NCI-H345 (cell line): ENCODE measurements around the gene HECW1.
"Not testable (repeated sequence)": the region's sequence is repeated elsewhere in the genome, so short reads cannot be mapped to it uniquely, and the experiment has no call there.

Source experiments
- DNase-seq: peaks from one replicate; lab custom pipeline; 2025; lab: John Stamatoyannopoulos, UW

The HECW1 gene

DNA sequence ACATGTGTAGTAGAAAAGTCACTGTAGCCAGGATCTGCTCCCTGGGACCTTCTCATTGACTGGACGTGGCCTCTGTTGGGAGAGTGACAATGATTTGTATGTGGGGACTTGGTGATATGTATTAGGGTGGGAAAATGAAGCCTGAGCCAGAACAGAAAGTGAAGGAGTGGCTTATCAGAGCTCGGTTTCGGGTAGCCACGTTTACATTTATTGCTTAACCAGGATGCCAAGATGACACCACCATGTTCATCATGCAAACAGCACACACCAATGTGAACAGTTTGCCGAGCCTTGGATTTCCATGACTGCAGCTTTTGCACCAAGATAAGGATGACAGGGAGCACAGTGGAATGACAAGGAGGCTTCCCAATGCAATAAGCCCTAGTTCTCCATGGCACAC, 357.7 kb downstream of the HECW1 start:
- no peak for DNase-seq

DNA sequence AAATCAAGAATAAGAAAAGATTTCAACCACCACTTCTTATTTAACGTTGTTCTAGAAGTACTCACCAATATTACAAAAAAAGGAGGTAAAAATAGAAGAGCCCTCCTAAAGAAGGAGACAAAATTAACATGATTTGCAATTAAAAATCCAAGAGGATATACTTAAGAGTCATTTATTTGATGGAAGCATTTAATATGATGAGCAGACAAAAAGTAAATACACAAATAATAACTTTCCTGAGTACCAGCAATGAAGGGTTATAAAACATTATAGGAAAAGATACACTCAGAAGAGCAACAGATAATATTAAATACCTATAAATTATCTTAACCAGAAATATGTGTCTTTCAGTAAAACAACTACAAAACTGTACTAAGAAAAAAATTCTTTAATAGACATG, 363.5 kb downstream of the HECW1 start:
- no peak for DNase-seq

DNA sequence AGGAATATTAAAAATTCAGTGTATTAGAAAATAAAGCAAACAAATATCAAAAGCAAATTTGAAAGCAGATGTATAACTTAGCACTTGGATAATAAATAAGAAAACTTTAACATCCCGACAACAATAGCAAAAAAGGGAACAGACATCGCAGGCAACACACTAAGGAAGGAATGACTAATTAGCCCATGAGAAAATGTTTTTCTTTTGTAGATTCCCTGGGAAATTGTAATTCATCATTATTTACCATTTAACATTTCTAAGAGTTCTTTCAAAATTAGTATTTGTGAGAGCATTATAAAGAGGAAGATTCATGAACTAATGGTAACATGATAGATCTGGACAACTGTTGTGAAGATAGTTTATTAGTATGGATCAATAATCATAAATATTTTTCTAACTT, 364.4 kb downstream of the HECW1 start:
- DNase-seq: no peak

DNA sequence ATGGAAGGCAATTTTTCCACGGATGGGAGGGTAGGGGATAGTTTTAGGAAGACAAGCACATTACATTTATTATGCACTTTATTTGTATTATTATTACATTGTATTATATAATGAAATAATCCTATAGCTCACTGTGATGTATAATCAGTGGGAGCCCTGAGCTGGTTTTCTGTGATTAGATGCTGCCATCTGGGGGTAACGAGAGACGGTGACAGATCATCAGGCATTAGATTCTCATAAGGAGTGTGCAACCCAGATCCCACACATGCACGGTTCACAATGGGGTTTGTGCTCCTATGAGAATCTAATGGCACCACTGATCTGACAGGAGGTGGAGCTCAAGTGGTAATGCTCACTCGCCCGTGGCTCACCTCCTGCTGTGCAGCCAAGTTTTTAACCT, 366.6 kb downstream of the HECW1 start:
- DNase-seq: peak; percentile 3

DNA sequence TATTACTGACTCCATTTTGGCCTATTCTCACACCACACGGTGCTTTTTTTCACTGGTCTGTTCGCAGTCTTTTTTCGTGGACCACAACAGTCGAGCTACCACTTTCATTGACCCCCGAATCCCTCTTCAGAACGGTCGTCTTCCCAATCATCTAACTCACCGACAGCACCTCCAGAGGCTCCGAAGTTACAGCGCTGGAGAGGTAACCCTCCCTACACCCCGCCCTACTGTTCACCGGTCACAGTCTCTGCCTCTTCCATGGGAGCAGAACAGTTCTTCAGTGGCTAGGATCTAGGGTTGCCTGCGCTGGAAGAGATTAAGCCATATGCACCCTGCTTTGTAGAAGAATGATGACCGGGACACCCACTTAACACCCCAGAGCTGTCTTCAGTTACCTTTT, 367.1 kb downstream of the HECW1 start:
- DNase-seq: no peak

DNA sequence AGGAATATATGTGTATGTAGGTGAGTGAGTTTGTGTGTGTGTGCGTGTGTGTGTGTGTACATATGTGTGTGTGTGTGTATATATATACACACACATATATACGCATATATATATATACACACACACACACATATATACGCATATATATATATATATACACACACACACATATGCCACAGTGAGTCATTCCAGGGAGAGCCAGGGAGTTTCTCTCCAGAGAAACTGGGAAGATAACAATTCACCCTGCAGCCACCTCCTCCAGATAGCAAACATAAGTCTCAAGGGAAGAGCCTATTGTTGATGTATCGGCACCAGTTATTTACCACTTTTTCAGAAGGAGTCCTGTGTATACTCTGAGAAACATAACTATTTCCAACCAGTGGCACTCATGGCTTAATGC, 368.1 kb downstream of the HECW1 start:
- DNase-seq: no peak

DNA sequence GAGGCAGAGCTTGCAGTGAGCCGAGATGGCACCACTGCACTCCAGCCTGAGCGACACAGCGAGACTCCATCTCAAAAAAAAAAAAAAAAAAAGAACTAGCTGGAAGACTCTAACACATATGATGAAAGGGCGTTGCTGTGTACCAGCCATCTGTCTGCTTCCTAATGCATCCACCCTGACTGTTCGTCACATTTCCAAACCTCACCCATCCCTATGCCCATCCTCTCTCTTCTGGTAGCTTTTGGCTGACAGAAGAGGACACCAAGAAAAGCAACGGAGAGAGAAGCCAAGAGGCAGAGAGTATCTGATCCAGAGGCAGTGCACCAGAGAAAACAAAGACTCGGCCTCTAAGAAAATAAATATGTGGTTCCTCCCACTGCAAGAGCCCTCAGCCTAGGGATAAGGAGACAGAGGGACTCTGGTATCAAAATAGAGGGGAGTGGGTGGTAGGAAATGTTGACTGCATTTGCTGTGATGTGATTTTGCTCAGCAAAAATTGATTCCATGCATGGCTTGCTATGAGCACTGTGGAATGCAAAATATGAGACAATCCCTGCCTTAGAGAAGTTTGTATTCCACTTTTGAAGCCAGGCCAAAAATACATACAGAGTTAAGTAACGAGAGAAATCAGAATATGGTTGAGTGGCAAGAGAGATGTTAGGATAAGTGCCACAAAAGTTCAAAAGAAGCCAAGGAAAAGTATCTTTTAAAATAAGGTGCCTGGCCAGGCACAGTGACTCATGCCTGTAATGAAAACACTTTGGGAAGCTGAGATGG, 369.6 kb downstream of the HECW1 start:
- DNase-seq: no peak

DNA sequence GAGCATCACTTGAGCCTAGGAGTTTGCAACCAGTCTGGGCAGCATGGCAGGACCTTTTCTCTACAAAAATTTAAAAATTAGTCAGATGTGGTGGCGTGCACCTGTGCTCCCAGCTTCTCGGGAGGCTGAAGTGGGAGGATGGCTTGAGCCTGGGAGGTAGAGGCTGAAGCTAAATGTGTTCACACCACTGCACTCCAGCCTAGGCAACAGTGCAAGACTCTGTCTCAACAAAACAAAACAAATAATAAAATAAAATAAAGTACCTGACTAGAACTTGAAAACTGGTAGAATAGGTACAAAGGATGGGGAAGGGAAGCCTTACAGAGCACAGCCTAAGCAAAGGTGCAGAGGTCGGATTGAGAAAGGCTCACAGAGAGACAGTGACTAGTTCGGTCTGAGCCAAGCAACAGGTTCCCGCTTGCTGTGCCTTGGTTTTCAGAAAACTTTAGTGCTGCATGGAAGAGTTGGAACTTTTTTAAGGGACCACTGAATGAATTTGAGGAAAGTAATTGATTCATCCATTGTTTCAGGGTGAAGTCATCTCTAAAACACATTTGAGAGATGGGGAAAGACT, 370.3 kb downstream of the HECW1 start:
- DNase-seq: no peak

DNA sequence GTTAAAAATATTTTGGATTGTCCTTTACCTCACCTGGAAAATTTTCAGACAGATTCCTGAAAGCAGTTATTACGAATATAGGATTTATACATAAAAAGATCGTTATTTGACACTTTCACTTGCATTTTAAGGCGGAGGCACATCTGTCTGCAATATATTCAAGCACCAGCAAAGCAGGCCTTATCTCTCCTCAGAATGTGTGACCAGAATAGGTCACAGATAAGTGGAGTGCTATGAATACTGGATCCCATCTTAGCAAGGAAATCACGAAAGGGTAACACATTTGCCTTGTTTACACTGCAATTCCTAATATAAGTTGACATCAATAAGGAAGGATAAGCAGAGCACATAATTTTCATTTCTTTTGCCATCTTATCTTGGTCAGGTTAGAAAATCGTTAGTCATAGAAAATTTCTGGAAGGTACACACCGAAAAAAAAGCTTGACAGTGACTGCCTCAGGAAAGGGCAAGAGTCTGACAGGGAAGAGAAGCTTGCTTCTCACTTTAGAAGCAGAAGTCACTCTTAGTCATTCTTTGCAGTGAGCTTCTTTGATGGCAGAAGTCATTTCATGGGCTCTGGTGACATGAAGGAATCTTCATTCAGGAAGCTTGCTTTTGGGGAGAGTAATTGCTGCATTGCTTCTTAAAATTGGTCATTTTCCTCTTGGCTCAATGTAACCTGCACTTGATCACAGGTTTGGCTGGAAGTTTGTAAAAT, 372.4 kb downstream of the HECW1 start:
- no peak for DNase-seq

DNA sequence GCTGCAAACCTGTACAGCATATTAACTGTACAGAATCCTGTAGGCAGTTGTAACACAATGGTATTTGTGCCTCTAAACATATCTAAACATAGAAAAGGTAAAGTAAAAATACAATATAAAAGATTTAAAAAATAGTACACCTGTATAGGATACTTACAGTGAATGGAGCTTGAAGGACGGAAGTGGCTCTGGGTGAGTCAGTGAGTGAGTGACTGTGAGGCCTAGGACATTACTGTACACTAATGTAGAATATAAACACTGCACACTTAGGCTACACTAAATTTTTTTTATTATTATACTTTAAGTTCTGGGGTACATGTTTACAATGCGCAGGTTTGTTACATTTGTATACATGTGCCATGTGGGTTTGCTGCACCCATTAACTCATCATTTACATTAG, 373.1 kb downstream of the HECW1 start:
- no peak for DNase-seq

DNA sequence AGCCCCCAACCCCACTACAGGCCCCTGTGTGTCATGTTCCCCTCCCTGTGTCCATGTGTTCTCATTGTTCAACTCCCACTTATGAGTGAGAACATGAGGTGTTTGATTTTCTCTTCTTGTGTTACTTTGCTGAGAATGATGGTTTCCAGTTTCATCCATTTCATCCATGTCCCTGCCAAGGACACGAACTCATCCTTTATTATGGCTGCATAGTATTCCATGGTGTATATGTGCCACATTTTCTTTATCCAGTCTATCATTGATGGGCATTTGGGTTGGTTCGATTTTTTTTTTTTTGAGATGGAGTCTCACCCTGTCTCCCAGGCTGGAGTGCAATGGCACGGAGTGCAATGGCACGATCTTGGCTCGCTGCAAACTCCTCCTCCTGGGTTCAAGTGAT, 373.6 kb downstream of the HECW1 start:
- not testable (repeated sequence) for DNase-seq

DNA sequence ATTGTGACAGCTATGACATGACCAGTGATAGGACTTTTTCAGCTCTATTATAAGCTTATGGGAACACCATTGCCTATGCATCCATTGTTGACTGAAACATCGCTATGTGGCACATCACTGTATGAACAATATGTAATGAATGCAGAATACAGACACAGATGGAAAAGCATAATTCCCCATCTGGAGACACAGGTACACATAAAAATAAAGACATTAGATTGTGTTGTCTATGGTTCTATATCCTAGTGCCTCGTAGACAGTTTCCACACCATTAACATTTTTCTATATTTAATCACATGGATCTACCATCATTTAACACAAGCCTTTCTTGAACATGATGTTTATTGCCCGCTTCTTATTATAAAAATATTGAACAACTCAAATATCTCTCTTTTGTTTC, 374.2 kb downstream of the HECW1 start:
- DNase-seq: no peak

DNA sequence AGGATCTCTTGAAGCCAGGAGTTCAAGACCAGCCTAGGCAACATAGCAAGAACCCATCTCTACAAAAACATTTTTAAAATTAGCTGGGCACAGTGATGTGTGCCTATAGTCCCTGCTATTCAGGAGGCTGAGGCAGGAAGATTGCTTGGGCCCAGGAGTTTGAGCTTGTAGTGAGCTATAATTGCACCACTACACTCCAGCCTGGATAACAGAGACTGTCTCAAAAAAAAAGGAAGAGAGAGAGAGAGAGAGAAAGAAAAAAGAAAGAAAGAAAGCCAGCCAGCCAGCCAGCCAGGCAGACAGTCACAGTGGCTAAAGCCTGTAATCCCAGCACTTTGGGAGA, 375.3 kb downstream of the HECW1 start:
- DNase-seq: no peak

DNA sequence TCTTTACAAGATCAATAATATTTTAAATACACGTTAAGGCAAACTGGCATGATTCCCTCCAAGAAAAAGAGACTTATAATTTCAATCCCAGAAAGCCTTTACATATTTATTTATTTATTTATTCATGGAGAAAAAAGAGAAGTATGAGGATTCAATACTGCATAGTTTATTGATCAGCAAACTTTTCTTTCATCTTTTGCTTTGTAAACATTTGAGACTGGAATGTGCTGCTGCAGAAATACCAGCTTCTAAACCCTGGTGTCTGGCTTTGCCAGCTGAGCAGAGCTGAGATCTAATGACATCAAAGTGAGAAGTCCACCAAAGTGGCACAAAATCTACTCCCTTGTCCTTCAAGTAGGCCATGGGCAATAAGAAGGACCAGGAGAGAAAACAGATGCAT, 376.8 kb downstream of the HECW1 start:
- no peak for DNase-seq

DNA sequence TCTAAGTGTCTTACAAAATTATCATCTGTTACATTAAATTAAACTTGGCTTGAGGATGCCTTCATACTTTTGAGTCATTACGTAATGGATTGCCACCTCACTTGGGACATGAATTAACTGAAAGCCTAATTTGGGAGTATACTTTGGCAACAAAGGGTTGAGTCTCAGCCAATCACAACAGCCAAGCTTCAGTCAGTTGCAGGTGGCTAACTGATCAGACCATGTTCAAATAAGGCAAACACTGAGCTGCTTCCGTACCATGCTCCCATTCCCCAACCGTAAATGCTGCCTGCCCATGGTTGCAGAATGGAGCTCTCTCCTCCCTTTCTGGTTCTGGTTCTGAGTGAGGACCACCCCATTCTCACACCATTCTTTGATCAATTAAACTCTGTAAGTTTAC, 377.6 kb downstream of the HECW1 start:
- no peak for DNase-seq

DNA sequence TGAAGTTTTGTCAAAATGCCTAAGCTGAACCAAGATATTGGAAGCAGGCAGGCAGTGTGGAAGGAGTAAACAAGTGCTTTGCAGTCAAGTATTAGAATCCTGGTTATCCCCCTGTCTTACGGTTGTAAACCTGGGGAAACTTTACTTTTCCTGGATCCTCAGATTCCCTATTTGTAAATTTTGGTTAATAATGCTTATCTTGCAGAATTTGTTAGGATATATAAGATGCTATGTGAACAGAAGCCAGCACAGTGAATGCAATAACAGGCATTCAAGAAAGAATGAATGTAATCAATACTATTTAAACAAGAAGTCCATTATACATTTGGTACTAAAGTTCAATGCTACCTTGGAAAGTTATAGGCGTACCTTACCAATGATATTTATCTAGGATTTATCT, 378.7 kb downstream of the HECW1 start:
- DNase-seq: no peak

DNA sequence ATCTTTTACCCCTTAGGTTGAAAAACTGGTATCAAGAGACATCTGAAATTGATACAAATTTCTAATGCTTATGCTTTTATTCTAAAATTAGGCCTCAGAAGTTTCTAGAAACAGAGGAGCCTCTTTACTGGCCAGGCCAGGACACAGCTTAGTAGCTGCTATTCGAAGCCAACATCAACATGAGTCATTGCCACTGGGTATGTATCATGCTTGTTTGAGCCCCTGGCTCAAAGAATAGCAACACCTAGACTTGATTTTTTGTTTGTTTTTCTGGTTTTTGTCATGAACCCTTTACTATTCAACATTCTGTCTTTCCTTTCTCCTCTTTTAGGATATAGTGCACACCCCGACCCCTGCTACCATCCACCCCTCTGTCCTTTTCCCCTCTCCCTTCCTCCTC, 379.5 kb downstream of the HECW1 start:
- DNase-seq: no peak

DNA sequence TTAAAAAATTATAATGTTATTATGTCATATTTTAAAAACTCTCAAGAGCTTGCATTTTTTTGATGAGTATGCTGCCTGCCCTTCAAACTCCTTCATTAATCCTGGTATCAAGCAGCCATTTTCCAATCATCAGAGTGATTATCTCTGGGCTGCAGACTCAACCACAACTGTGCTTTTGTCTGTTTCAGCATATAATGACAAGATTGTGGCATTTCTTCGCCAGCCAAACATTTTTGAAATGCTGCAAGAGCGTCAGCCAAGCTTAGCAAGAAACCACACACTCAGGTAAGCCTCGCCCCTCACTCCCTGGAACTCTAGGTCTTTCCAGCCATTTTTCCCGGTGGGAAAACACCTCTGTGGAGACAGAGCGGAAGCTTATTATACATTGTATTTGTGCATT, 380.4 kb downstream of the HECW1 start:
- DNase-seq: no peak

DNA sequence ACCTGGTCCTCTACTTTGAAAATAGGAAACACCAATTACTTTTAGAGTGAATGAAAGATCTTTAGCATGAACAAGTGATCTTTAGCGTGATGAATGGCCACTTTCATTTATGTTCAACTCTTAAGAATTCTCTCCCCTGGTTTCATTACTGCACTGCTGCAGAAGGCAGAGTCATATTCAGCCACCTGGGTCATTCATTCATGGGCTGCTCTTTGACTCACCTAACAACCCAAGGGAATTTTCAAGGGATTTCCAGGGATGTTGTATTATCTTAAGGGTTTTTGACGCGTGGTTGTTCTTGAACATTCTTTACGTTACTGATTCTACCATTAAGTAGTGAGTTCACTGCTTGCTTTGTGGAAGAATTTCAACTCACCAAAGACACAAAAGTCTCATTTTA, 383.1 kb downstream of the HECW1 start:
- DNase-seq: no peak

DNA sequence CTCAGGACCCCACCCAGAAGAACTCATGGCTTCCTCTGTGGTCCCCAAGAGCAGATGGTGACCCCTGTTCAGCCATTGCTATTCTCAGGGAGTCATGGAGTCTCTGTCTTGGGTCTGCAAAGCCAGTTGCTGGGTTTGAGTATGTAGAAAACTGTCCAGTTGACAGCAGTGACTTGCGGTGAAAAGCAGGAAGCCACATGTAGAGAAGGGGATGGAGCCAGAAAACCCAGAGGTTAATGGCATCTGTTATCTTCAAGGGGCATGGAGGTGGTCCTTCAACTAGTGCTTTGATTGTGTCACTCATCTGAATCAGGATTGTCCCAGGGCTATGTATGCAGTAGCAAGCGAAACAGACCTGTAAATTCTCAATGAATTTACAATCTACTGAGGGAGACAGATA, 384.1 kb downstream of the HECW1 start:
- no peak for DNase-seq

DNA sequence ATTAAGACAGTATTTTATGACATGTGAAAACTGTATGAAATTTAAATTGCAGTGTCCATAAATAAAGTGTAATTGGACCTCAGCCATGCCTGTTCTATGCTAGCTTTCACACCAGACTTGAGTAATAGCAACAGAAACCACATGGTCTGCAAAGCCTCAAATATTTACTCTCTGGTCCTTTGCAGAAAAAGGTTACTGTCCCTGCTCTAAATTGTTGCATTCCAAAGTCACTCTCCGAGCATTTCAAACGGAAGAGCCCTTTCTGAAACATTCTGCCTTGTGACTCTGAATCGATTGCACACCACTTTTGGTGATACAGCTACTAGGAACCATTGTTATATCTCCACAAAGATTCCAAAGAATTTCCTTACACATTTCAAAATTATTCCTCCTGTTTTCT, 389.4 kb downstream of the HECW1 start:
- no peak for DNase-seq

DNA sequence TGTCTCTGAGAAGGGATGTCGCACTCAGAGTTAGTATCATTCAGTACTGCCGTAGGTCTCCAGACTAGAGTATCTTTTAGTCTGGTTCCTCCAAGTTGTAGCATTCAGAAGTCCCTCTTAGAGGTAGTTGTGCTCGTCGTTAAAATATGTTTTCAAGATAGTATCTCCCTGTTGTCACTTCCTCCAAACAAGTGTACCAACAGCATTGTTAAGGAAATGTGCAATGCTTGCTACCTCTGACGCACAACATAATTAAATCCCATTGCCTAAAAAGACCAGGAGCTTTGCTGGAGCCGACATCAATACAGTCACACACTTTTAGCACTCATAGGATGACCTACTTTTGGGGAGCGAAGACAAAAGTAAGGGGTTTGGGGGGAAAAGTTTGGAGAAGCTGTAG, 390.5 kb downstream of the HECW1 start:
- no peak for DNase-seq

DNA sequence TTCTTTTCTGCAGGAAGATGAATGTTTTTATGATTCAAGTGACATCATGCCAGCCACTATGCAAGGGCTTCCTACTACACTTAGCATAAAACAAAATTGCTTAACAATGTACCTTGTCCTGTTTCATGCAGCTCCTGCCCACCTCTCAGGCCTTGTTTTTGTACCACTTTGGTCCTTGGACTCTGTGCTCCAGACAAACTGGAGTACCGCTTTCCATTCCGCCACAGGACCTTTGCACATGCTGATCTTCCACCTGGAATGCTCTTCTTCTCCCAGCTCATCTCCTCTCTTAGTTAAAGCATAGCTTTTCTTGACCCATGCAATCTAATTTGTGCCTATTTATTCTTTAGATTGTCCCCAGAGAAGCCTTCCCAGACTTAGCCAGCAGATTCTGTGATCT, 393.0 kb downstream of the HECW1 start:
- no peak for DNase-seq

DNA sequence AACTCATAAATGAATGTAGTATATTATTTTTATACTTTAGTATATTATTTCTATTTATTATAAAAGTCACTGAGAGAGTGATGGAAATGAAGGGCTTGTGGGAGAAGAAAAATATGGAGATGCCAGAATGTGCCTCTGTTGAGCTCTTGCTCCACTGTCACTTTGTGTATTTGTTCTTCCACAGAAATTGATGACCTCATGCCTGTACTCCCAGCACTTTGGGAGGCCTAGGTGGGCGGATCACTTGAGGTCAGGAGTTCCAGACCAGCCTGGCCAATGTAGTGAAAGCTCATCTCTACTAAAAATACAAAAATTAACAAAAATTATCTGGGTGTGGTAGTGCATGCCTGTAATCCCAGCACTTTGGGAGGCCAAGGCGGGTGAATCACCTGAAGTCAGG, 394.0 kb downstream of the HECW1 start:
- no peak for DNase-seq
